ENCODE results near the gene NPAP1. TPM values are rescaled to one million over a fixed set of nuclear protein-coding genes. Genes with fewer than 3 reads are reported as not detected.

The NPAP1 gene
- total RNA-seq, 2 experiments from 2014 or later = not detected

DNA sequence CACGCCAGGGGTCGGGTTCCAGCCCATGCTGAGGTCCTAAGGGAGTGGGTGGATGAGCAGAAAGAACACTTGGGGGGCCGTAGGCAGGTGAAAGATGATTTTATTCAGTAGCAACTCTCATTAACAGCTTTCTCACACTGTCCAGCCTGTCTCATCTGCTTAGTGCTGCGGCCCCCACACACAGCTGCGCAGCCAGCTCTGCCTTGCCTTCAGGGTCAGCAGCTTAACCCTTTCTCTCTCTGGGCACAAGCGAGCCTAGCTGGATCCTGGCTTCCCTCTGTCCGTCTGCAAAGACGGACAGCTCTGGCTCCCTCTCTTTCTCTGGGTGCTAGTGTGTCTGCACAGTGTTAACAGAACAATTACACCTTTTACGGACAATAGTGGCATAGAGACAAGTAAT, 21.3 kb downstream of the NPAP1 start:
- no peak for DNase-seq
- ChIA-PET POLR2A (no interaction called here), CTCF (no interaction called here)
- H3K4me3 Mint-ChIP-seq = no peak overlapping the region
- H3K27ac Mint-ChIP-seq = no peak overlapping the region
- H3K36me3 Mint-ChIP-seq (ENCODE audit: low read depth) = no peaks in the 10 kb centered on the region
- no peaks in the 10 kb centered on the region for H3K27me3 Mint-ChIP-seq
- H3K4me1 Mint-ChIP-seq = no peaks in the 10 kb centered on the region
- H3K9me3 Mint-ChIP-seq = peaks cover 17% of the 10 kb centered on the region

DNA sequence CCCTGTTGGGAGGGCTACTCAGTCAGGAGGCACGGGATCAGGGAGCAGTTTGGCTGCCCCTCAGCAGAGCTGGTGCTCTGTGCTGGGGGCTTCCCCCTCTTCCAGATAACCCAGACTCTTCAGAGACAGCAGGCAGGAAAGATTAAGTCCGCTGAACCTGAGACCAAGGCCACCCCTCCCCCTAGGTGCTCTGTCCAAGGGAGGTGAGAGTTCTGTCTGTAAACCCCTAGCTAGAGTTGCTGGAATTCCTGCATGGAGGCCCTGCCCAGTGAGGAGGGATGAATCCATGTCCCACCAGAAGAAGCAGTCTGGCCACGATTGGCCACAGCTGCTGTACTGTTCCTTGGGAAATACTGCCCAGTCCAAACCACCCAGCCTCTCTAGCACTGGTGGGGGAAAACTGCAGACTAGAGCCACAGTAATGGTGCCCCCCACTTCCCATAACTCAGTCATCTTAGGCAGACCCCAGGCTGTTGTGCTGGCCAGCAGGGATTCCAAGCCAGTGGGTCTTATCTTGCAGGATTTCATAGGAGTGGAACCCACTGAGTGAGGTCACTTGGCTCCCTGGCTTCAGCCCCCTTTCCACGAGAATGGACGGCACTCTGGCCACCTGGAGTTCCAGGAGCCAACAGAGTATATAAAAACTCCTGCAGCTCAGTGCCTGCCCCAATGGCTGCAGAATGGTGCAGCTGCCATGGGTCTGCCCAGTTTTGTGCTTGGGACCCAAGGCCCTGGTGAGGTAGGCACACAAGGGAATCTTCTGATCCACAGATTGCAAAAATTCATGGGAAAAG, 42.9 kb downstream of the NPAP1 start:
- no peak for DNase-seq
- Mint-ChIP-seq H3K27me3 (no peaks in the 10 kb centered on the region), H3K4me1 (no peaks in the 10 kb centered on the region), H3K9me3 (peaks cover 13% of the 10 kb centered on the region), H3K4me3 (no peak overlapping the region), H3K36me3 (ENCODE audit: low read depth) (no peaks in the 10 kb centered on the region), H3K27ac (no peak overlapping the region)
- CTCF ChIA-PET = no interaction called here
- POLR2A ChIA-PET = no interaction called here

DNA sequence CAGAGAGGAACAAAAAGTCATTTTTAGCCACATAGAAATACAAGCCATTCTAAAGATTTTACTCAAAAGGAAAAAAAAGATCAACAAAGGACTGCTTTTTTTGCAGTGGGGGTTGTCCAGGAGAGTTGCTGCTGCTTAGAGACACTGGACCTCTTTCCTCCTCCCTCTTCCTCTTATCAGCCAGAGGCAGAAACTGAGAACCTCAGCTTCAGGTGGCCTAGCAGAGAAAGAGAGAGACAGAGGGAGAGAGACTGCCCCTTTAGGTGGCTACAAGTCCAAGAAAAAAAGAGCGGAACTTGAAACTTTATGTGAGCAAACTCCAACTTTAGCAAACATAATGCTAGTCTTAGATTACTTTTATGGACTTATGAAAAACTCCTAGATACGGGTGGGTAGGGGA, 54.2 kb downstream of the NPAP1 start:
- ChIA-PET POLR2A (no interaction called here), CTCF (no interaction called here)
- Mint-ChIP-seq H3K27ac (no peak overlapping the region), H3K4me1 (no peaks in the 10 kb centered on the region), H3K4me3 (no peak overlapping the region), H3K36me3 (ENCODE audit: low read depth) (no peaks in the 10 kb centered on the region), H3K9me3 (peaks cover 19% of the 10 kb centered on the region), H3K27me3 (no peaks in the 10 kb centered on the region)
- no peak for DNase-seq

All from activated CD4-positive, alpha-beta memory T cell treated with anti-CD3 and anti-CD28 coated beads, Interleukin-2, amount 10 ng/mL, durations not matched to agents 7 days and 5 days (primary cell).